HL-60 (cell line): Measurements from ENCODE around the gene CRTC1.

Experiments used
- CTCF ChIP-seq: IDR thresholded peaks from one replicate; pipeline ENCODE4 v1.5.1; 2011; ENCODE audit warnings: low read length, control low read depth, inconsistent platforms; ENCODE audit not compliant: insufficient read depth
- GABPA ChIP-seq: IDR thresholded peaks from 2 replicates; pipeline ENCODE4 v1.6.1; 2012; ENCODE audit warnings: low read depth
- POLR2AphosphoS5 ChIP-seq: IDR thresholded peaks from 2 replicates; pipeline ENCODE4 v1.6.1; 2012; ENCODE audit warnings: low read depth
- SPI1 ChIP-seq: IDR thresholded peaks from 2 replicates; pipeline ENCODE4 v1.6.1; 2012; ENCODE audit warnings: low read depth, mild to moderate bottlenecking, borderline replicate concordance

DNA sequence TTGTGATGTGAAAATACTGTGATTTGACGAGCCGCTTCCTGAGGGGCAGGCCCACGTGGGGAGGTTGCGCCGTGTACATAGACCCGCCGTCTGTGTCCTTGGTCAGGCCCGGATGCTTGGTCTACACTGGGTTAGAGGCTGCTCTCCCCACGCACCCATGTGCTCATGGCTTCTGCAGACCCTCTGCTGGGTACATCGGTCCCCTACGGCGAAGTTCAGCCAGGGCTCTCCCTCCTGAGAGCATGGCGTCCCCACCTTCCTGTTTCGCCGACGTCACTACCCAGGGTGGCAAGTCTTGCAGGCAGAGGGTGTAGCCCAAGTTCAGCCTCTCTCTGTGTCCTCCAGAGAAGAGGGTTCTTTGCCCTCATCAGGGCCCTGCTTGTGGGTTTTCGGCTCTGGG, 96.6 kb downstream of the CRTC1 start:
- no peak for TF ChIP-seq GABPA
- TF ChIP-seq CTCF: no peak
- TF ChIP-seq POLR2AphosphoS5: no peak
- no peak for TF ChIP-seq SPI1
